ENCODE measurements around the gene CFAP221.

Gene CFAP221

GRCh38 chr2:119645173-119645855 lies 101.1 kb downstream of the CFAP221 start:
- peak; percentile 79 for DNase-seq (ENCODE audit: low read depth)

- DNase-seq (ENCODE audit: low read depth), result no peak
Observed at GRCh38 chr2:119646149-119646548, 101.9 kb downstream of the CFAP221 start.

- DNase-seq (ENCODE audit: low read depth), result peak; percentile 86
Observed at GRCh38 chr2:119647440-119648169, 103.4 kb downstream of the CFAP221 start.

- DNase-seq (ENCODE audit: low read depth), result peak; percentile 87
Observed at GRCh38 chr2:119649364-119649917, 105.2 kb downstream of the CFAP221 start.

- peak; percentile 69 for DNase-seq (ENCODE audit: low read depth)
Observed at GRCh38 chr2:119650206-119650605, 106.0 kb downstream of the CFAP221 start.

- peak; percentile 43 for DNase-seq (ENCODE audit: low read depth)
Observed at GRCh38 chr2:119650846-119651370, 106.7 kb downstream of the CFAP221 start.

- DNase-seq (ENCODE audit: low read depth), result peak; percentile 32
Observed at GRCh38 chr2:119657466-119658145, 113.4 kb downstream of the CFAP221 start.

- DNase-seq (ENCODE audit: low read depth), result peak; percentile 41
Observed at GRCh38 chr2:119659601-119660342, 115.5 kb downstream of the CFAP221 start.

- no peak for DNase-seq (ENCODE audit: low read depth)
Observed at GRCh38 chr2:119660343-119660658, 116.1 kb downstream of the CFAP221 start.

- DNase-seq (ENCODE audit: low read depth), result no peak
Observed at GRCh38 chr2:119662297-119662696, 118.0 kb downstream of the CFAP221 start.

- DNase-seq (ENCODE audit: low read depth), result no peak
Observed at GRCh38 chr2:119668546-119668945, 124.3 kb downstream of the CFAP221 start.

GRCh38 chr2:119671016-119671415 lies 126.8 kb downstream of the CFAP221 start:
- no peak for DNase-seq (ENCODE audit: low read depth)

- DNase-seq (ENCODE audit: low read depth), result no peak
Observed at GRCh38 chr2:119671752-119672151, 127.5 kb downstream of the CFAP221 start.

- no peak for DNase-seq (ENCODE audit: low read depth)
Observed at GRCh38 chr2:119672161-119672862, 128.1 kb downstream of the CFAP221 start.

GRCh38 chr2:119673796-119674195 lies 129.5 kb downstream of the CFAP221 start:
- no peak for DNase-seq (ENCODE audit: low read depth)

- no peak for DNase-seq (ENCODE audit: low read depth)
Observed at GRCh38 chr2:119674711-119675500, 130.7 kb downstream of the CFAP221 start.

GRCh38 chr2:119678021-119678656 lies 133.9 kb downstream of the CFAP221 start:
- no peak for DNase-seq (ENCODE audit: low read depth)

- no peak for DNase-seq (ENCODE audit: low read depth)
Observed at GRCh38 chr2:119679526-119679837, 135.2 kb downstream of the CFAP221 start.

- no peak for DNase-seq (ENCODE audit: low read depth)
Observed at GRCh38 chr2:119679846-119680245, 135.6 kb downstream of the CFAP221 start.
